Measurements from ENCODE around the gene TMEM11. TPM values are rescaled to one million over a fixed set of nuclear protein-coding genes. Genes with fewer than 3 reads are reported as not detected.

The TMEM11 gene
- total RNA-seq, 2 donors from 2014 or later, result 26.3 to 28.0 TPM

DNA sequence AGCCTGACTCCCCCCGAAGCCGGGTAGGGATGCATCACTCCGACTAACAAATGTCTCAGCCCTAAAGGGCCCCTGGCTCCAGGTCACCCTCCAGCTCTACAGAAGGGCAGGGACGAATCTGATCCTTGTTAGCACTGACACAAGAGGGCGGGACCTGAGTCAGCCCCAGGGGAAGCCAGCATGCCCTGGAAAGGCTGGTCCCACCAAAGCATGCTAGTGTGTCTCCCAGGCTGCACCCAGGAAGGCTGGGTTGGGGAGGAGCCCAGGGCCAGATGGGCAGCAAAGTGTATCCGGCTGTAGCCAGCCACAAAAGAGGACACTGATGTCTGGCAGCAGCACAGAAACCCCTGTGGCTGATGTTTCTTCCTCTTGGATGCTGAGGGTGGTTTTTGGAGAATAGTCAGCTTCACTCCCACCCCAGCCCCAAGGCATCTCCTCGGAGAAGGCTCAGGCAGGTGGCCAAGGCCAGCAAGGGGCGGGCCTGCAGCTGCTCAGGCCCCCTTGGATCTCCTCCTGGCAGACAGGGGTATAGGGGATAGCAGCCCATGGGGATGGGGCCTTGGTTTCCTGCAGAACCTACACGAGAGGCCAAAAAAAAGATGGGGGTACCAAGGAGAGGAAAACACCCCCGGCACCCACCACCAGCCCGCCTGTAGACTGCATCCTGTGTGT, 28.2 kb upstream of the TMEM11 start:
- Mint-ChIP-seq H3K9me3 (no peaks in the 10 kb centered on the region), H3K4me3 (no peak overlapping the region), H3K27ac (no peak overlapping the region), H3K4me1 (peaks cover 11% of the 10 kb centered on the region), H3K36me3 (ENCODE audit: low read depth) (no peaks in the 10 kb centered on the region), H3K27me3 (ENCODE audit: insufficient read depth) (no peaks in the 10 kb centered on the region)
- no peak overlapping the region for H3K9ac ChIP-seq (ENCODE audit: extremely low read depth, low read length, poor library complexity, severe bottlenecking)
- no peaks in the 10 kb centered on the region for H3K9me3 ChIP-seq (ENCODE audit: control insufficient read depth, low read length)
- H3K27ac ChIP-seq (ENCODE audit: low read depth, low read length), result no peak overlapping the region
- TF ChIP-seq CTCF (conservative IDR thresholded peaks at IDR 0.05), result no peak
- H3K4me1 ChIP-seq (ENCODE audit: control insufficient read depth, insufficient read depth, low read length), result peaks cover 5% of the 10 kb centered on the region
- WGBS, 2 experiments (ENCODE audit: insufficient coverage in 1 of 2, insufficient read length in 1 of 2), result 88 to 92% methylated on average over 10 to 11 of the region's 11 CpGs
- no peak overlapping the region for H3K4me3 ChIP-seq (ENCODE audit: low read length)
- H3K36me3 ChIP-seq (ENCODE audit: control insufficient read depth, insufficient read depth, low read length), result peaks cover 19% of the 10 kb centered on the region
- DNase-seq, result peak; percentile 61
- no peaks in the 10 kb centered on the region for H3K27me3 ChIP-seq (ENCODE audit: control insufficient read depth, insufficient read depth, low read length, poor library complexity, severe bottlenecking)

- H3K4me1 ChIP-seq (ENCODE audit: control insufficient read depth, insufficient read depth, low read length), result peaks cover 5% of the 10 kb centered on the region
- Mint-ChIP-seq H3K27ac (no peak overlapping the region), H3K27me3 (ENCODE audit: insufficient read depth) (no peaks in the 10 kb centered on the region)
These were observed 27.6 kb upstream of the TMEM11 start for GRCh38 chr17:21241564-21241963.

DNA sequence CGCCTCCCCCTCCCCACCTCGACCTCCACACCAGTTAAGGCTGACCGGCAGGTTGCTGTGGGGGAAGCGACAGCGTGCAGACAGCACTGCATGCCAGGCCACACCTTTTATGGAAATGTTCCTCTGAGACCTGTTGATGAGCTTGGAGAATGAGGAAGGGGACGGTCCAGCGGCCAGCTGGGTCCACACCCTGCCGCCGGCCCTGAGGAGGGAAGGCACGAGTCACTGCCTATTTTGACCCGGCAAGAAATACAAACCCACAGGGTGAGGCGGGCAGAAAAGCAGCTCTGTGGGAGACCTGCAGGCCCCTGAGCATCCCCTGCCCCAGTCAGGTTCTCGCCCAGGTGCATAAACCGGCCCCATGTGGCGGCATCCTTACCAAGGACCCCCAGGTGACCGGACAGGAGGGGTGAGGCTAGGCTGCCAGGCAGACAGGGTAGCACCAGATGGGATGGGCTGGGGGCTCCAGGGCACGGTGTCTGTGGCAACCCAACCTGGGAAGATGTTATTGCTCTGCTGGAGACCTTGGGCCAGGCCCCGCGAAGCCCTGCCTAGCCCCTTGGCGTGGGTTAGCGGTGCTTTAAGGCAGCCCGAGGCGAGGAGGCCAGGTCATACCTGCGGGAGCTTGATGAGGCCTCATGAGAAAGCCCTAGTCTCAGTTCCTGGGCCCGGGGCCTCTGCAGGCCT, 26.6 kb upstream of the TMEM11 start:
- no peaks in the 10 kb centered on the region for H3K27me3 Mint-ChIP-seq (ENCODE audit: insufficient read depth)
- no peak overlapping the region for H3K4me3 Mint-ChIP-seq
- H3K36me3 Mint-ChIP-seq (ENCODE audit: low read depth), result no peaks in the 10 kb centered on the region
- H3K27ac ChIP-seq (ENCODE audit: low read depth, low read length), result peak overlapping the region; percentile 38
- H3K9me3 Mint-ChIP-seq, result no peaks in the 10 kb centered on the region
- peaks cover 11% of the 10 kb centered on the region for H3K4me1 Mint-ChIP-seq
- H3K36me3 ChIP-seq (ENCODE audit: control insufficient read depth, insufficient read depth, low read length), result peaks cover 13% of the 10 kb centered on the region
- peak overlapping the region; percentile 74 for H3K27ac Mint-ChIP-seq
- no peaks in the 10 kb centered on the region for H3K27me3 ChIP-seq (ENCODE audit: control insufficient read depth, insufficient read depth, low read length, poor library complexity, severe bottlenecking)
- no peak for DNase-seq
- no peaks in the 10 kb centered on the region for H3K9me3 ChIP-seq (ENCODE audit: control insufficient read depth, low read length)
- TF ChIP-seq CTCF (conservative IDR thresholded peaks at IDR 0.05), result no peak
- H3K4me1 ChIP-seq (ENCODE audit: control insufficient read depth, insufficient read depth, low read length), result peaks cover 5% of the 10 kb centered on the region
- no peak overlapping the region for H3K9ac ChIP-seq (ENCODE audit: extremely low read depth, low read length, poor library complexity, severe bottlenecking)
- 73 to 83% methylated on average over 10 to 25 of the region's 25 CpGs for WGBS, 2 experiments (ENCODE audit: insufficient coverage in 1 of 2, insufficient read length in 1 of 2)
- H3K4me3 ChIP-seq (ENCODE audit: low read length), result no peak overlapping the region

More at GRCh38 chr17:21241564-21241963, 27.6 kb upstream of the TMEM11 start:
- H3K4me3 Mint-ChIP-seq, result no peak overlapping the region
- no peak overlapping the region for H3K27ac ChIP-seq (ENCODE audit: low read depth, low read length)
- WGBS, 2 experiments (ENCODE audit: insufficient coverage in 1 of 2, insufficient read length in 1 of 2), result 88% methylated on average over 9 to 11 of the region's 11 CpGs
- TF ChIP-seq CTCF (conservative IDR thresholded peaks at IDR 0.05), result no peak
- H3K9ac ChIP-seq (ENCODE audit: extremely low read depth, low read length, poor library complexity, severe bottlenecking), result no peak overlapping the region
- H3K36me3 Mint-ChIP-seq (ENCODE audit: low read depth), result no peaks in the 10 kb centered on the region
- no peaks in the 10 kb centered on the region for H3K9me3 ChIP-seq (ENCODE audit: control insufficient read depth, low read length)
- no peak overlapping the region for H3K4me3 ChIP-seq (ENCODE audit: low read length)
- no peaks in the 10 kb centered on the region for H3K9me3 Mint-ChIP-seq
- DNase-seq, result no peak
- no peaks in the 10 kb centered on the region for H3K27me3 ChIP-seq (ENCODE audit: control insufficient read depth, insufficient read depth, low read length, poor library complexity, severe bottlenecking)
- peaks cover 11% of the 10 kb centered on the region for H3K4me1 Mint-ChIP-seq
- H3K36me3 ChIP-seq (ENCODE audit: control insufficient read depth, insufficient read depth, low read length), result peaks cover 13% of the 10 kb centered on the region
